RCC 7860 (cell line): ENCODE results near the gene C6orf89.
"Not testable (repeated sequence)": the region's sequence is repeated elsewhere in the genome, so short reads cannot be mapped to it uniquely, and the experiment has no call there.

Experiments used
- DNase-seq: peaks from one replicate; pipeline ENCODE4 v3.0.0-alpha.2; 2015; ENCODE audit warnings: low spot score
- FAIRE-seq: peaks from 2 replicates; lab custom pipeline; 2012; peaks lifted over from hg19 to GRCh38; lab: Jason Lieb, UNC

The C6orf89 gene

GRCh38 chr6:36917541-36918193 lies 31.9 kb downstream of the C6orf89 start:
- no peak for DNase-seq
- FAIRE-seq, result no peak

GRCh38 chr6:36920049-36920448 lies 34.3 kb downstream of the C6orf89 start:
- no peak for FAIRE-seq

GRCh38 chr6:36920546-36920945 lies 34.8 kb downstream of the C6orf89 start:
- FAIRE-seq, result no peak
- no peak for DNase-seq

More at GRCh38 chr6:36920049-36920448, 34.3 kb downstream of the C6orf89 start:
- DNase-seq, result no peak

GRCh38 chr6:36924131-36924530 lies 38.4 kb downstream of the C6orf89 start:
- no peak for DNase-seq
- FAIRE-seq, result no peak

- DNase-seq (no peak), FAIRE-seq (no peak)
Measured at GRCh38 chr6:36924778-36925374, 39.1 kb downstream of the C6orf89 start.

GRCh38 chr6:36925809-36926208 lies 40.1 kb downstream of the C6orf89 start:
- FAIRE-seq (no peak), DNase-seq (no peak)

- DNase-seq (no peak), FAIRE-seq (no peak)
Measured at GRCh38 chr6:36926708-36927513, 41.2 kb downstream of the C6orf89 start.

- DNase-seq, result no peak
- FAIRE-seq, result no peak
Measured at GRCh38 chr6:36927691-36928546, 42.2 kb downstream of the C6orf89 start.

- no peak for FAIRE-seq
- no peak for DNase-seq
Measured at GRCh38 chr6:36928547-36928918, 42.8 kb downstream of the C6orf89 start.

GRCh38 chr6:36929152-36929551 lies 43.4 kb downstream of the C6orf89 start:
- DNase-seq (no peak), FAIRE-seq (no peak)

GRCh38 chr6:36929607-36930006 lies 43.9 kb downstream of the C6orf89 start:
- DNase-seq (no peak), FAIRE-seq (no peak)

GRCh38 chr6:36930483-36930882 lies 44.7 kb downstream of the C6orf89 start:
- FAIRE-seq, result no peak
- no peak for DNase-seq

- DNase-seq, result peak; percentile 9
- FAIRE-seq, result no peak
Measured at GRCh38 chr6:36933102-36933501, 47.4 kb downstream of the C6orf89 start.

GRCh38 chr6:36933519-36933918 lies 47.8 kb downstream of the C6orf89 start:
- DNase-seq (no peak), FAIRE-seq (no peak)

- no peak for DNase-seq
Measured at GRCh38 chr6:36934901-36935300, 49.1 kb downstream of the C6orf89 start.

GRCh38 chr6:36936824-36937223 lies 51.1 kb downstream of the C6orf89 start:
- FAIRE-seq (no peak), DNase-seq (no peak)

More at GRCh38 chr6:36934901-36935300, 49.1 kb downstream of the C6orf89 start:
- no peak for FAIRE-seq

GRCh38 chr6:36937896-36938295 lies 52.1 kb downstream of the C6orf89 start:
- DNase-seq (no peak), FAIRE-seq (no peak)

- FAIRE-seq (no peak), DNase-seq (no peak)
Measured at GRCh38 chr6:36938536-36938935, 52.8 kb downstream of the C6orf89 start.

- DNase-seq, FAIRE-seq: not testable (repeated sequence)
Measured at GRCh38 chr6:36939005-36939404, 53.3 kb downstream of the C6orf89 start.

GRCh38 chr6:36940027-36940426 lies 54.3 kb downstream of the C6orf89 start:
- DNase-seq (no peak), FAIRE-seq (no peak)

- FAIRE-seq, DNase-seq: not testable (repeated sequence)
Measured at GRCh38 chr6:36941561-36941960, 55.8 kb downstream of the C6orf89 start.
